Upper lobe of right lung (tissue), 1 donor: ENCODE data around the gene SLC16A1. TPM values are rescaled to one million over a fixed set of nuclear protein-coding genes. Genes with fewer than 3 reads are reported as not detected.
"Not testable (repeated sequence)": the region's sequence is repeated elsewhere in the genome, so short reads cannot be mapped to it uniquely, and the experiment has no call there.

Experiments used
- ATAC-seq: fragments of 200-7000 bp; cut with Tn5 transposase; one replicate; pipeline ENCODE4 v1.9.1; 2020; ENCODE audit warnings: mild to moderate bottlenecking, moderate library complexity
- DNase-seq: peaks from one replicate; pipeline ENCODE4 v3.0.0-alpha.2; 2020
- H3K27ac ChIP-seq: fragments of 200-600 bp; one replicate; pipeline ENCODE4 v1.8.0; 2022
- H3K27me3 ChIP-seq: fragments of 200-600 bp; one replicate; pipeline ENCODE4 v1.8.0; 2022; ENCODE audit warnings: mild to moderate bottlenecking
- H3K36me3 ChIP-seq: fragments of 200-600 bp; one replicate; pipeline ENCODE4 v1.8.0; 2022
- H3K4me1 ChIP-seq: fragments of 200-600 bp; one replicate; pipeline ENCODE4 v1.8.0; 2022
- H3K4me3 ChIP-seq: fragments of 200-600 bp; one replicate; pipeline ENCODE4 v1.8.0; 2022; ENCODE audit warnings: mild to moderate bottlenecking
- H3K9me3 ChIP-seq: fragments of 200-600 bp; one replicate; pipeline ENCODE4 v1.8.0; 2022
- CTCF ChIP-seq: fragments of 200-600 bp; IDR thresholded peaks from one replicate; pipeline ENCODE4 v1.8.0; 2022; ENCODE audit warnings: antibody characterized with exemption
- intact Hi-C: fragments of 100-400 bp; cut with DNase I; formaldehyde crosslinking; loops from one replicate; pipeline ENCODE4 v1.11.0; 2022
- total RNA-seq: library from RNA; stranded (reverse); fragmentation: NEBNext Ultra II Directional; extraction: Animal tissue kit (Norgen Biotek cat#: 25700); gene quantifications from one replicate; pipeline ENCODE4 v1.2.1, GENCODE V29; 2021
- donor health status: DM: no; HTN: yes; CAD: no; lungs with severe emphysema.

The SLC16A1 gene
- total RNA-seq, 1 donor from 2014 or later = 8.6 TPM

DNA sequence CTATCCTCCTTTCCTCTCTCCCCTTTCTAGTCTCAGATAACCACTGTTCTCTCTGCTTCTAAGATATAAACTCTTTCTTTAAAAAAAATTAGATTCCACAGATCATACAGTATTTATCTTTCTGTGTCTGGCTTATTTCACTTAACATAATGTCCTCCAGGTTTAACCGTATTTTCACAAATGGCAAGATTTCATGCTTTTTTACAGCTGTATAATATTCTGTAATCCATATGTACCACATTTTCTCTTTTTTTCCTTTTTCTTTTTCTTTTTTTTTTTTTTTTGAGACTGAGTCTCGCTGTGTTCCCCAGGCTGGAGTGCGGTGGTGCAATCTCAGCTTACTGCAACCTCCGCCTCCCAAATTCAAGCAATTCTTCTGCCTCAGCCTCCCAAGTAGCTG, 5.1 kb upstream of the SLC16A1 start:
- Histone ChIP-seq H3K36me3 (no peaks in the 10 kb centered on the region), H3K4me3 (no peak overlapping the region), H3K27ac (no peak overlapping the region), H3K9me3 (no peaks in the 10 kb centered on the region), H3K4me1 (peaks cover 9% of the 10 kb centered on the region), H3K27me3 (no peaks in the 10 kb centered on the region)
- no peak for TF ChIP-seq CTCF
- no peak for DNase-seq
- intact Hi-C loops = no loop called here
- ATAC-seq = no peak

GRCh38 chr1:112960384-112960783, 4.4 kb upstream of the SLC16A1 start:
- ATAC-seq (no peak), DNase-seq (no peak)
- Histone ChIP-seq H3K9me3 (no peaks in the 10 kb centered on the region), H3K4me3 (no peak overlapping the region), H3K27ac (no peak overlapping the region), H3K4me1 (peaks cover 10% of the 10 kb centered on the region), H3K27me3 (no peaks in the 10 kb centered on the region), H3K36me3 (no peaks in the 10 kb centered on the region)
- intact Hi-C loops = no loop called here
- TF ChIP-seq CTCF = no peak

DNA sequence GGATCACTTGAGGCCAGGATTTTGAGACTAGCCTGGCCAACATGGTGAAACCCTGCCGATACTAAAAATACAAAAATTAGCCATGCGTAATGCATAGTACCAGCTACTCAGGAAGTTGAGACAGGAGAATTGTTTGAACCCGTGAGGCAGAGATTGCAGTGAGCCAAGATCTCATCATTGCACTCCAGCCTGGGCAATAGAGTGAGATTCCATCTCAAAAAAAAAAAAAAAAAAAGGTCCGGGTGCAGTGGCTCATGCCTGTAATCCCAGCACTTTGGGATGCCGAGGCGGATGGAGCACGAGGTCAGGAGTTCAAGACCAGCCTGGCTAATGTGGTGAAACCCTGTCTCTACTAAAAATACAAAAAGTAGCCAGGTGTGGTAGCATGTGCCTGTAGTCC, 2.2 kb upstream of the SLC16A1 start:
- H3K4me1 ChIP-seq = peaks cover 19% of the 10 kb centered on the region
- H3K36me3 ChIP-seq, DNase-seq, H3K9me3 ChIP-seq, H3K27me3 ChIP-seq, H3K4me3 ChIP-seq, intact Hi-C loops, H3K27ac ChIP-seq, ATAC-seq: not testable (repeated sequence)

DNA sequence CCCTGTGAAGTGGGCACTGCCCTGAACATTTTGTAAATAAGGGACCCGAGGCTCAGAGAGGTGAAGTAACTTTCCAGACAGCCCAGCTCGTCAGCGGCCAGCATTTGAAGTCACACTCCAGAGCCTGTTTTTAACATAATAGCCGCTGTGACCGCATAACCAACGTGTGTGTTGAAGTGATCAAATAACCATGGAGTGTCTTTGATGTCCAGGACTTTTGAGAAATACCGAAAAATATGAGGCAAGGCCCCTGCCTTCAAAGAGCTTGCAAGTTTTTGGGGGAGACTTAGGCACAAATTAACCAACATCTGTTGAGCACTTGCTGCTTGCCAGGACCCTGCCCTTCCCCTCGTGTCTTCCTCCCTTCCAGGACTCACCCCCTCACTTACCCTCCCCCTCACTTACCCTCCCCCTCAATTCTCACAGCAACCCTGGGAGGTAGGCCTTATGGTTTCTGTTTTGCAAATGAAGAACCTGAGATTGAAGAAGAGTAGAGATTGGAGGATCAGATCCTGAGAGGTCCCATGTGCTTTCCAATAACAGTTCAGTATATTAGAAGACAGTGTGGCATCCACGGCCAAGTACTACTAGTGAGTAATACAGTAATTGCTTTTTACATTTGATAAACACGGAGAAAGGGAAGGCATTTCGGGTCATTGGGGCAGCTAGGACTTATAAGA, 1.3 kb upstream of the SLC16A1 start:
- Histone ChIP-seq H3K27me3 (no peaks in the 10 kb centered on the region), H3K9me3 (no peaks in the 10 kb centered on the region), H3K4me1 (peaks cover 19% of the 10 kb centered on the region), H3K36me3 (no peaks in the 10 kb centered on the region), H3K4me3 (peak overlapping the region; percentile 72), H3K27ac (peak overlapping the region; percentile 76)
- no peak for DNase-seq
- peak; percentile 8 for ATAC-seq
- intact Hi-C loops = no loop called here
- TF ChIP-seq CTCF = no peak

DNA sequence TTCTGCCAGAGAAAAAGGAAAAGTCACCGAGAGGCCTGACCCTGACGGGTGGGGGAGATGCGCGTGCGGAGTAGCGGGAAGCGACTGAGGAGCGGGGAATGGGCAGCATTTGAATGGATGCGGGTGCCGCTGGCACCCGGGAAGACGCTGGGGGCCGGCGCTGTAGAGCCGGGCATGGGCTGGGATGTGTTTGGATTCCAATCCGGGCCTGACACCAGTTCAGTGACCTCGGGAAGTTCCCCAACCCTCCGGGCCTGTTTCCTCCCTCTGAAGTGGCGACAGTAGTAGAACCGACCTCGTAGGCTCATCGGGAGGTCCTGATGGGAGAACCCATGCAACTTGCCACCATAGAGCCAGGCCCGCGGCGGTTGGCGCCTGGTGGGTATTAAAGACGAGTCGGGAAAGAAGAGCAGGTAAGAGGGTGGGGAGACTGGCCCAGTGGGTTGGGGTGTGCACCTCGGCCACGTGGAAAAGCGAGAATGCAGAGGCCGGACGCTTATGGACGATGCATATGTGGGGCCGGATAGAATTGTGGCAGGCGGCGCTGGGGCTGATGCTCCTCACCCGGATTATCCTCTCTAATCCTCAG, 642 bp upstream of the SLC16A1 start:
- no peaks in the 10 kb centered on the region for H3K9me3 ChIP-seq
- H3K4me3 ChIP-seq = peak overlapping the region; percentile 72
- H3K27me3 ChIP-seq = no peaks in the 10 kb centered on the region
- DNase-seq (no peak), ATAC-seq (peak; percentile 18)
- H3K36me3 ChIP-seq = no peaks in the 10 kb centered on the region
- H3K4me1 ChIP-seq = peaks cover 19% of the 10 kb centered on the region
- intact Hi-C loops = no loop called here
- peak overlapping the region; percentile 76 for H3K27ac ChIP-seq
- TF ChIP-seq CTCF = no peak

- Histone ChIP-seq H3K27ac (peak overlapping the region; percentile 76), H3K4me1 (peaks cover 19% of the 10 kb centered on the region), H3K27me3 (no peaks in the 10 kb centered on the region), H3K4me3 (peak overlapping the region; percentile 72), H3K9me3 (no peaks in the 10 kb centered on the region), H3K36me3 (no peaks in the 10 kb centered on the region)
- intact Hi-C loops = no loop called here
- DNase-seq = peak; percentile 64
- TF ChIP-seq CTCF = no peak
- no peak for ATAC-seq
Observed at GRCh38 chr1:112954945-112955772, 837 bp downstream of the SLC16A1 start.
